K562 (cell line): ENCODE results near the gene GDAP2. TPM values are rescaled to one million over a fixed set of nuclear protein-coding genes. Genes with fewer than 3 reads are reported as not detected.

Source experiments
- ATAC-seq: fragments of 200-7000 bp; cut with Tn5 transposase; 3 replicates; pipeline ENCODE4 v1.9.1; 2020; ENCODE audit warnings: moderate library complexity
- BruUV-seq: library from RNA; stranded (reverse); fragments of 400-500 nt; replicated peaks from 2 replicates; lab custom pipeline; 2021; lab: Mats Ljungman, UMichigan
- CTCF ChIA-PET: fragments of 300-600 bp; formaldehyde crosslinking; extraction: SDS; loops from one replicate; lab custom pipeline; 2021; ENCODE audit warnings: low intra/inter-chr PET ratio; lab: Yijun Ruan, JAX
- POLR2A ChIA-PET: fragments of 300-600, 350-650 bp; sonication (Branson Sonifier 250); formaldehyde crosslinking; extraction: SDS; loops from one replicate; lab custom pipeline; 2021; ENCODE audit warnings: antibody characterized with exemption, inconsistent platforms; lab: Yijun Ruan, JAX
- DNase-seq, 4 experiments: peaks; one replicate each; pipeline versions ENCODE4 v3.0.0 to v3.0.0-alpha.2; 2011 to 2018; ENCODE audit warnings: low spot score in 3 of 4, mixed read lengths in 3 of 4; ENCODE audit errors: extremely low read depth in 1 of 4
- FAIRE-seq: peaks from 2 replicates; lab custom pipeline; 2011; peaks lifted over from hg19 to GRCh38; lab: Jason Lieb, UNC
- H2AFZ ChIP-seq: 2 replicates; pipeline ENCODE4 v1.6.0; 2011; ENCODE audit warnings: low read depth, low read length, control low read depth, inconsistent platforms
- H3K27ac ChIP-seq: fragments of 200-600 bp; 3 replicates; pipeline ENCODE4 v1.8.0; 2011; ENCODE audit warnings: low read depth, mild to moderate bottlenecking, control low read depth, inconsistent platforms, low read length, moderate library complexity, mixed read lengths; ENCODE audit errors: extremely low read depth
- H3K27me3 ChIP-seq, 2 experiments: fragments of 300-600 bp in 1 of 2; 2 replicates in 1 of 2; 3 replicates in 1 of 2; pipeline versions ENCODE4 v1.6.0 to v1.8.0; 2011; ENCODE audit warnings: inconsistent platforms in 2 of 2, low read length in 2 of 2, mild to moderate bottlenecking in 1 of 2, mixed read lengths in 1 of 2, moderate library complexity in 1 of 2; ENCODE audit not compliant: control insufficient read depth in 2 of 2, insufficient read depth in 2 of 2
- H3K36me3 ChIP-seq: fragments of 300-600 bp; 3 replicates; pipeline ENCODE4 v1.8.0; 2011; ENCODE audit warnings: mild to moderate bottlenecking, low read length, inconsistent platforms; ENCODE audit not compliant: control insufficient read depth, insufficient read depth
- H3K4me1 ChIP-seq, 2 experiments: fragments of 200-600 bp in 1 of 2; replicated peaks in 1 of 2; 2 replicates in 1 of 2; 3 replicates in 1 of 2; pipeline versions ENCODE4 v1.5.1 to v1.8.0; 2011; ENCODE audit warnings: inconsistent platforms in 2 of 2, low read length in 2 of 2, mild to moderate bottlenecking in 1 of 2, mixed read lengths in 1 of 2, moderate library complexity in 1 of 2; ENCODE audit not compliant: control insufficient read depth in 2 of 2, insufficient read depth in 2 of 2
- H3K4me2 ChIP-seq: 2 replicates; pipeline ENCODE4 v1.6.1; 2011; ENCODE audit warnings: low read length, control low read depth, inconsistent platforms, mixed read lengths; ENCODE audit not compliant: insufficient read depth
- H3K4me3 ChIP-seq: fragments of 200-600 bp; sonication (generic), shearing (Covaris generic); 2 replicates; pipeline ENCODE4 v1.5.1; 2016; ENCODE audit warnings: control low read depth, inconsistent platforms
- H3K79me2 ChIP-seq: fragments of 200-600 bp; 3 replicates; pipeline ENCODE4 v1.8.0; 2011; ENCODE audit warnings: low read length, inconsistent platforms; ENCODE audit not compliant: control insufficient read depth, insufficient read depth
- H3K9ac ChIP-seq, 2 experiments: 2 replicates each; pipeline versions ENCODE4 v1.6.0 to v1.6.1; 2011; ENCODE audit warnings: low read depth in 2 of 2, low read length in 2 of 2, control low read depth in 1 of 2, inconsistent platforms in 1 of 2, mild to moderate bottlenecking in 1 of 2, mixed read lengths in 1 of 2; ENCODE audit not compliant: insufficient read depth in 1 of 2
- H3K9me1 ChIP-seq: one replicate; pipeline ENCODE4 v1.6.0; 2011; ENCODE audit warnings: inconsistent platforms, mild to moderate bottlenecking, low read length, moderate library complexity; ENCODE audit not compliant: control insufficient read depth, insufficient read depth
- H3K9me3 ChIP-seq: replicated peaks from 2 replicates; pipeline ENCODE4 v1.5.1; 2011; ENCODE audit warnings: low read depth, low read length, inconsistent platforms; ENCODE audit not compliant: control insufficient read depth, insufficient read depth
- H4K20me1 ChIP-seq: replicated peaks from 2 replicates; pipeline ENCODE4 v1.6.1; 2011; ENCODE audit warnings: low read length, inconsistent platforms, mixed read lengths; ENCODE audit not compliant: control insufficient read depth, insufficient read depth
- BHLHE40 ChIP-seq: IDR thresholded peaks from 2 replicates; pipeline ENCODE4 v1.6.1; 2011; ENCODE audit warnings: low read length, improper control_type of control experiment
- C11orf30 ChIP-seq: fragments of 450-650 bp; IDR thresholded peaks from 2 replicates; pipeline ENCODE4 v1.6.1; 2016; ENCODE audit warnings: low read depth, mild to moderate bottlenecking
- KLF13 ChIP-seq: fragments of 450-650 bp; IDR thresholded peaks from 2 replicates; pipeline ENCODE4 v1.6.1; 2016; ENCODE audit warnings: missing genetic modification characterization, low read depth, mild to moderate bottlenecking, missing compliant biosample characterization, moderate library complexity, borderline replicate concordance
- PTBP1 ChIP-seq: fragments of 200-400 bp; formaldehyde crosslinking; IDR thresholded peaks from 2 replicates; pipeline ENCODE4 v1.6.1; 2017; ENCODE audit warnings: low read depth, low read length
- PTRF ChIP-seq: fragments of 450-650 bp; IDR thresholded peaks from 2 replicates; pipeline ENCODE4 v1.6.1; 2016; ENCODE audit warnings: mild to moderate bottlenecking, missing genetic modification characterization, missing compliant biosample characterization
- RB1 ChIP-seq: fragments of 450-650 bp; IDR thresholded peaks from 2 replicates; pipeline ENCODE4 v1.6.1; 2017; ENCODE audit warnings: low read depth, mild to moderate bottlenecking
- RNF2 ChIP-seq: sonication (generic); IDR thresholded peaks from 2 replicates; pipeline ENCODE4 v1.6.1; 2016
- STAG1 ChIP-seq: sonication (generic); formaldehyde crosslinking; IDR thresholded peaks from 2 replicates; pipeline ENCODE4 v1.5.0; 2020; ENCODE audit warnings: missing genetic modification reagents, borderline replicate concordance
- TCF7 ChIP-seq: sonication (generic); IDR thresholded peaks from 2 replicates; pipeline ENCODE4 v1.6.1; 2016; ENCODE audit warnings: antibody characterized with exemption, borderline replicate concordance
- TEAD4 ChIP-seq, 2 experiments: sonication (generic) in 1 of 2; formaldehyde crosslinking in 1 of 2; IDR thresholded peaks; 2 replicates each; pipeline versions ENCODE4 v1.6.1 to v1.8.0; 2012 to 2022; ENCODE audit warnings: borderline replicate concordance in 1 of 2, inconsistent platforms in 1 of 2, low read length in 1 of 2, mild to moderate bottlenecking in 1 of 2, missing genetic modification reagents in 1 of 2
- WHSC1 ChIP-seq: IDR thresholded peaks from one replicate; pipeline ENCODE4 v1.6.1; 2012; ENCODE audit warnings: low read length, control low read depth, inconsistent platforms
- ZNF77 ChIP-seq: fragments of 250-450 bp; sonication (Bioruptor Pico); IDR thresholded peaks from 2 replicates; pipeline ENCODE4 v1.5.0; 2020
- WGBS: fragments of 100-300 bp; shearing (Covaris generic); methylation state at CpG from one replicate; pipeline ENCODE4 v1.1.6; 2016; ENCODE audit warnings: low coverage, mixed read lengths; ENCODE audit not compliant: insufficient coverage; ENCODE audit errors: missing lambda C conversion rate; 5-methylcytosine and 5-hydroxymethylcytosine counted together
- in situ Hi-C: fragments of 300-500 bp; cut with MboI; formaldehyde crosslinking; loops from 4 replicates; pipeline ENCODE4 v1.15.0; 2018; ENCODE audit warnings: inconsistent platforms, mixed read lengths
- intact Hi-C: fragments of 100-400 bp; cut with micrococcal nuclease; formaldehyde crosslinking; loops from 2 replicates; pipeline ENCODE4 v1.14.2; 2022
- polyA plus RNA-seq, 8 experiments: library from polyadenylated mRNA; depleted of rRNA in 4 of 8; stranded (reverse) in 5 of 8; unstranded in 3 of 8; fragments of >200 nt; fragmentation: Nextera tagmentation in 2 of 8; fragmentation: Illumina TruSeq in 1 of 8; extraction: Ambion mirVana in 2 of 8; extraction: Trizol in 1 of 8; gene quantifications; 2 replicates each; pipeline versions ENCODE4 v1.2.1 to v1.2.3, GENCODE V29; 2011 to 2014; ENCODE audit warnings: inconsistent platforms in 1 of 8, missing spikeins in 1 of 8
- total RNA-seq, 7 experiments: library from RNA; depleted of rRNA in 6 of 7; stranded (reverse); fragments of >200 nt in 6 of 7; fragmentation: Illumina TruSeq in 2 of 7; extraction: Trizol in 2 of 7; gene quantifications; 2 replicates each; pipeline versions ENCODE4 v1.2.1 to v1.2.3, GENCODE V29; 2011 to 2021; ENCODE audit warnings: low replicate concordance in 1 of 7
- TF ChIP-seq, protein P1 (sequence below): fragments of 250-450 bp; sonication (Bioruptor Pico); IDR thresholded peaks from 2 replicates; pipeline ENCODE4 v1.5.0; 2021; ENCODE audit warnings: mild to moderate bottlenecking, moderate library complexity
- TF ChIP-seq, protein P2 (sequence below): sonication (generic); formaldehyde crosslinking; IDR thresholded peaks from 2 replicates; pipeline ENCODE4 v1.8.0; 2022; ENCODE audit warnings: mild to moderate bottlenecking, missing genetic modification reagents
- TF ChIP-seq, protein P3 (sequence below): fragments of 450-650 bp; IDR thresholded peaks from 2 replicates; pipeline ENCODE4 v1.6.1; 2017; ENCODE audit warnings: mild to moderate bottlenecking, moderate library complexity

The GDAP2 gene
- total and polyA plus RNA-seq, 9 of the 15 experiments (the other 6 are each of a cell fraction or from before 2014, with no cell fraction given), result 4.1 to 23.1 (median 13.2) TPM

DNA sequence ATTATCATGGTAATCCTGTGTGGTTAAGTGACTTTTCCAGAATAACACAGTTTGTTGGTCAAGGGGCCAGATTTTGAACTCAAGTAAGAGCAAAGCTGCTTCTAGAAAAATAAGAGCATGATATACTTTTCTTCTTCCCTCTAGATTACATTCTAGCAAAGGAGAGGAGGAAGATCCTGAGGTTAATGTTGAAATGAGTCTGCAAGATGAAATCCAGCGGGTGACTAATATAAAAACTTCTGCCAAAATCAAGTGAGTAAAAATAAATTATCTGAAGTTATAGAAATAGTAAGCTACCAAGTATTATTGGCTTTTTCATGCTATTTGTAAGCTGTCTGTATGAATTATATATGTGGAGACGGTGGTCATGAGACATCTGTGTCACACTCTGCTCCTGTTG is 12.9 kb upstream of the GDAP2 start:
- H4K20me1 ChIP-seq, result no peaks in the 10 kb centered on the region
- FAIRE-seq, result no peak
- no peaks in the 10 kb centered on the region for H3K9me3 ChIP-seq
- no peak overlapping the region for H3K27ac ChIP-seq
- ChIA-PET POLR2A (interaction anchor here (0.6 to 3.9 kb wide), 3 partner anchors 9 to 46 kb away, joined by 3 to 30 read pairs (median 4); partner anchors contain the start of genes GDAP2 and WDR3), CTCF (no interaction called here)
- no TSS peak for BruUV-seq
- DNase-seq, result no peak
- intact Hi-C loops, result no loop called here
- peaks cover 96% of the 10 kb centered on the region for H3K36me3 ChIP-seq
- no peaks in the 10 kb centered on the region for H3K27me3 ChIP-seq
- no peak overlapping the region for H3K9ac ChIP-seq
- 92% methylated on average over 2 of the region's 2 CpGs for WGBS
- no peak overlapping the region for H2AFZ ChIP-seq
- H3K4me1 ChIP-seq, result no peaks in the 10 kb centered on the region
- in situ Hi-C loops, result no loop called here
- no peaks in the 10 kb centered on the region for H3K79me2 ChIP-seq
- H3K9me1 ChIP-seq, result no peaks in the 10 kb centered on the region
- ATAC-seq, result no peak
- no peak overlapping the region for H3K4me3 ChIP-seq
- no peak overlapping the region for H3K4me2 ChIP-seq
- TF ChIP-seq RNF2 (no peak), ZNF77 (CRISPR knock-in tag) (no peak), TEAD4 (IDR thresholded peaks at IDR 0.05; ENCODE audit: low read length) (no peak), TEAD4 (CRISPR knock-in tag; IDR thresholded peaks at IDR 0.05; ENCODE audit: borderline replicate concordance) (no peak), KLF13 (no peak), PTBP1 (no peak), TCF7 (no peak), WHSC1 (no peak), BHLHE40 (no peak), PTRF (no peak), STAG1 (no peak), C11orf30 (no peak), RB1 (no peak)
- TF ChIP-seq, protein P1, sequence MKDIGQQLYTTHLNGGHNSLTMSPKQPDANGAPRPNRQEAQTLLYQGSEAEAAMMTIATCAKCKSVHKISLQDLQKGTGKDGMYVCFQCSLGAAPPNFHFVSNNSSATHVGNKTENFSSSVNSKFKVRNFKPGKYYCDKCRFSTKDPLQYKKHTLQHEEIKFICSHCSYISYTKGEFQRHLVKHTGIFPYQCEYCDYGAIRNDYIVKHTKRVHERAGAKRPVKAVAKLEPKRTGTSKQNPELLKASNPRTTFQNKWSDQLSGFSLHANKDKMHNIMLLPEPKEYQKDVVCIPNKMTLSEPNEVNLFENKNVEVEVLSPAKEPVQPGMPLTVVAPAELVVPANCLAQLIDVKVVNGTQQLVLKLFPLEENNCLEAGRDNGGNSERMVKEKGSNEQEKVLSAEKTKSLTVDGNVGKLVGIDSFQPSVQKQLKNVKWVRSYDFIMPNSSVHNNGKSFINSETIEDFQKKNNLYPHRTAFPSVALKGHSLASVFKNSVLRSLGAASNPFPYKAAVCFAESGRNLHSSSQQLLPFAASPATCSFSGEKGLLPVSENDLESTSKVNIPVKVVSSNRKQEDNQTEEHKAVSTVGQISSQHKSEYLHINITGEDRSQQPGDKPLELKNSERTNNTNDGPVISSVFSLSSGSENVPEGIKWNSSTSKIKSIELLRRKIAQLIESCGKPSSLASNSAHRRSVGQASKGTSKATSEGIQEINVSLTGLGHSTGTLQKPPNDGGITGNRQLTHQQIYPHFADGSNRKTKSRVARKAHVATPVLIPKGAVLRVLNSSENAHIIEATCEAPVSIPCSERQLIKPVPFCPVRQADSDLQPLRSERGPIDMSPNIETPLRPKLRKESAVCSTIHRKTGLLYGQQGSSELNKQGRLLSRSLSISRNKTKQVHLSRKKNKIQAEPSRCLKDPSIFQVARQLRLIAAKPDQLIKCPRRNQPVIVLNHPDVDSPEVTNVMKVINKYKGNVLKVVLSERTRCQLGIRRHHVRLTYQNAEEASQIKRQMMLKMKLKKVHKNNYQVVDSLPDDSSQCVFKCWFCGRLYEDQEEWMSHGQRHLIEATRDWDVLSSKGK, result no peak
- TF ChIP-seq, protein P2, sequence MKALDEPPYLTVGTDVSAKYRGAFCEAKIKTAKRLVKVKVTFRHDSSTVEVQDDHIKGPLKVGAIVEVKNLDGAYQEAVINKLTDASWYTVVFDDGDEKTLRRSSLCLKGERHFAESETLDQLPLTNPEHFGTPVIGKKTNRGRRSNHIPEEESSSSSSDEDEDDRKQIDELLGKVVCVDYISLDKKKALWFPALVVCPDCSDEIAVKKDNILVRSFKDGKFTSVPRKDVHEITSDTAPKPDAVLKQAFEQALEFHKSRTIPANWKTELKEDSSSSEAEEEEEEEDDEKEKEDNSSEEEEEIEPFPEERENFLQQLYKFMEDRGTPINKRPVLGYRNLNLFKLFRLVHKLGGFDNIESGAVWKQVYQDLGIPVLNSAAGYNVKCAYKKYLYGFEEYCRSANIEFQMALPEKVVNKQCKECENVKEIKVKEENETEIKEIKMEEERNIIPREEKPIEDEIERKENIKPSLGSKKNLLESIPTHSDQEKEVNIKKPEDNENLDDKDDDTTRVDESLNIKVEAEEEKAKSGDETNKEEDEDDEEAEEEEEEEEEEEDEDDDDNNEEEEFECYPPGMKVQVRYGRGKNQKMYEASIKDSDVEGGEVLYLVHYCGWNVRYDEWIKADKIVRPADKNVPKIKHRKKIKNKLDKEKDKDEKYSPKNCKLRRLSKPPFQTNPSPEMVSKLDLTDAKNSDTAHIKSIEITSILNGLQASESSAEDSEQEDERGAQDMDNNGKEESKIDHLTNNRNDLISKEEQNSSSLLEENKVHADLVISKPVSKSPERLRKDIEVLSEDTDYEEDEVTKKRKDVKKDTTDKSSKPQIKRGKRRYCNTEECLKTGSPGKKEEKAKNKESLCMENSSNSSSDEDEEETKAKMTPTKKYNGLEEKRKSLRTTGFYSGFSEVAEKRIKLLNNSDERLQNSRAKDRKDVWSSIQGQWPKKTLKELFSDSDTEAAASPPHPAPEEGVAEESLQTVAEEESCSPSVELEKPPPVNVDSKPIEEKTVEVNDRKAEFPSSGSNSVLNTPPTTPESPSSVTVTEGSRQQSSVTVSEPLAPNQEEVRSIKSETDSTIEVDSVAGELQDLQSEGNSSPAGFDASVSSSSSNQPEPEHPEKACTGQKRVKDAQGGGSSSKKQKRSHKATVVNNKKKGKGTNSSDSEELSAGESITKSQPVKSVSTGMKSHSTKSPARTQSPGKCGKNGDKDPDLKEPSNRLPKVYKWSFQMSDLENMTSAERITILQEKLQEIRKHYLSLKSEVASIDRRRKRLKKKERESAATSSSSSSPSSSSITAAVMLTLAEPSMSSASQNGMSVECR (CRISPR knock-in tag), result no peak
- TF ChIP-seq, protein P3, sequence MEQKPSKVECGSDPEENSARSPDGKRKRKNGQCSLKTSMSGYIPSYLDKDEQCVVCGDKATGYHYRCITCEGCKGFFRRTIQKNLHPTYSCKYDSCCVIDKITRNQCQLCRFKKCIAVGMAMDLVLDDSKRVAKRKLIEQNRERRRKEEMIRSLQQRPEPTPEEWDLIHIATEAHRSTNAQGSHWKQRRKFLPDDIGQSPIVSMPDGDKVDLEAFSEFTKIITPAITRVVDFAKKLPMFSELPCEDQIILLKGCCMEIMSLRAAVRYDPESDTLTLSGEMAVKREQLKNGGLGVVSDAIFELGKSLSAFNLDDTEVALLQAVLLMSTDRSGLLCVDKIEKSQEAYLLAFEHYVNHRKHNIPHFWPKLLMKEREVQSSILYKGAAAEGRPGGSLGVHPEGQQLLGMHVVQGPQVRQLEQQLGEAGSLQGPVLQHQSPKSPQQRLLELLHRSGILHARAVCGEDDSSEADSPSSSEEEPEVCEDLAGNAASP, result no peak
